ENCODE results near the gene CDADC1.

The CDADC1 gene

DNA sequence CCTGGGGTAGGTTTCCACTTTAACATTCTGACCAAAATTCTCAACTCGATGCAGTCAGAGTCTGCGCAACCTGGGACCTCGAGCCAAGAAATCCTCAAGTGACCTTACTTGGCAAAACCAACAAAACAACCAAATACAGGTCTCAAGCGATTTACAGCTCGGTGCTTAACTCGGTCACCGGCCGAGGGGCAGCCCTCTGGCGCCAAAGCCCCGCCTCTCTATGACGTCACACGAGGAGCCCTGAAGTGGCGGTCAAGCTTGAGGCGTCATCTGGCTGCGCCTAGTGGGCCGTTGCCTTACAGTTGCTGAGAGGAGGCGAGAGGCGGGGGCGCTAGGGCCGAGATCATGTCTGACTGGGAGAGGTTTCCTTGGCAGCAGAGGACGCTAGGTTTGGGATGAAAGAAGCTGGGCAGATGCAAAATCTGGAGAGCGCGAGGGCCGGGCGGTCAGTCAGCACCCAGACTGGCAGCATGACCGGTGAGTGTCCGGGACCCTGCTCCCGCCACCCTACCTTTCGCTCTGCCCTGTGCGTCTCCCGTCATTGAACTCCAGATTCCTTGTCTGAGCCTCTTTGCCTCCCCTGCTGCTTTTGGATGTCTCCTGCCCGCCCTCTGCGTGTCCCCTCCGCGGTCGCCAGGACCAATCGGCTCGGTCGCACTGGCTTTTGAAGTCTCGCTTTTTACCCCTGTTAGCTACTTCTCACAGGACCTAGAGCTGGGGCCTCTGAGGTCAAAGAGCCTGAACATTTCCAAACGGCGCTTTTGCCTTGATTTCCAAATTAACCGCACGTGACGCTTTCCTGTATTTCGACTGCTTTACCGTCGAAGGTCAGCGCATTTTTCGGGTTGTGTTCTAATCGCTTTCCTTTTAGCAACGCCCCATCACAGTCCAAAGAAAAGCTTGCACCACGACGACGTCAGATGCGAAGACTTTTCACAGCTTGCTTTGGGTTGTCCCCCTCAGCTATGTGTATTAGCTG is at the start of gene CDADC1:
Gene CDADC1, plus strand, starts transcription at position 283 of the 979 bp plus-strand sequence. Its CDS starts 113 bp downstream, at position 396.
- DNase-seq (ENCODE audit: low read depth) = peak; percentile 92

DNA sequence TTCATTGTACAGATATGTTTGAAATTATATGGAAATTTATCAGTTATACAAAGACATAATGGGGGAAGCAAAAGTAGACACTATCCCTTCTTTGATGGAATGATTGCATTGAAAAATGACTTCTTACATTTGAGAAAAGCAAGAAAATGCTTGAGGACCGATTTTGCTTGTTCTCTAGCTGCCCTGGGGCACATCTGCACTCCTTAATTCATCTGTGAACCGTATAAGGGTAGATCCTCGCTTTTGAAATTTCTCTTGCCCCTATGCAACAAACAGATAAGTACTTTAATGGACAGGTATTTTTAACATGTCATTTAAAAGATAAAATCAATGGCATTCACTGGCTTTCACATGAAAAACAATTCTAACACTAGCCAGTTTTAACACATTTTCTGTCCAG is 41.1 kb upstream of the CDADC1 start:
- no peak for DNase-seq (ENCODE audit: low read depth)

DNA sequence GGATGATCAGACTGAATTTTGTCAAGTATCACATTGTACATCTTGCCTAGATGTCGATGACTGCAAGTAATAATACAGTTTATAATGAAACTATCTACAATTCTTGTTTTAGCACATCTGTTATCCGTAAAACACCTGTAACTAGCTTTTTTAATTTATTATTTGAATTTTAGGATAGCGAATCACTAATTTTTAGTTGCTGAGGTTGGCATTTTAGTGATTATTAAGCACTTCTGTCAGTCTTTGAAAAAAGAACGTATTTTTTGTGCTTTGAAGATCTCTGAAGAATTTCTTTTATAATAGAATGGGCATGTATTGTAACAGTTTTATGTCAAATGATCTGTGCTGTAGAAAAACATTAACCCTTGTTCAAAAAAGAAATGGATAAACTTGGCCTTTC is 39.1 kb upstream of the CDADC1 start:
- no peak for DNase-seq (ENCODE audit: low read depth)

DNA sequence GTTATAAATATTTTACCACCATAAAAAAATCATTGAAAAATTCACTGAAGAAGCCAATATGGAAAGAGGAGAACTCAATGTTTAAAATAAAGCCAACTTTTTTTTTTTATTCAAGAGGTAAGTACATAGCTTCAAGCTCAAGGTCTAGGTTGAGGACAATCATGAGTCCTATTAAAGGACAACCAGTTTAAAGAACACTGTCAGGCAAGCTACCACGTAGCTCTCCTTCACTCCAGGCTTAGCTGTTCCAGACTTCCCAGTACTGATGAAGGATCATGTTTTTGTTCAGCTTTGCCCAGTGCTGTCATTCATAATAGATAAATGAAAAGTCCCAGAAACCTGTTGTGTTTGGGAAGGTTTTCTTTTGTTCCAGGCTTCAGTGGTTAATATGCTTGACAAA is 37.6 kb upstream of the CDADC1 start:
- no peak for DNase-seq (ENCODE audit: low read depth)

DNA sequence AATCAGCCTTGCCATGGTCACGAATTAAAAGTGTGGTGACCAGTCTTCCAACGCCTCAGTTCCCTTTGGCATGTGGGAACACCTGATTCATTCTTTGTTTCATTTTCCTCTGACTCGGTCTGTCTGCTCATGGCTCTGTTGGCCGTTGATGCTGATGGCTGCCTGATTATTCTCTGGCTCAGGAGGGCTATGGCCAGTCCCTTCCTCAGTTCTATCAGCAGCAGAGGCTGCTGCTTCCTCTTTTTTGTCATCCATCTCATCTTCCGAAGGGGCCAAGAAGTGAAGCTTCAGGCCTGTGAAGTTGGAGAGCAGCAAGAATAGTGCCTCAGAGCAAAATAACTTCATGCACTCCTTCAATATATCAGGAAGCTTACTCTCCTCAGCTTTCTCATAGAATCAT is 37.1 kb upstream of the CDADC1 start:
- no peak for DNase-seq (ENCODE audit: low read depth)

DNA sequence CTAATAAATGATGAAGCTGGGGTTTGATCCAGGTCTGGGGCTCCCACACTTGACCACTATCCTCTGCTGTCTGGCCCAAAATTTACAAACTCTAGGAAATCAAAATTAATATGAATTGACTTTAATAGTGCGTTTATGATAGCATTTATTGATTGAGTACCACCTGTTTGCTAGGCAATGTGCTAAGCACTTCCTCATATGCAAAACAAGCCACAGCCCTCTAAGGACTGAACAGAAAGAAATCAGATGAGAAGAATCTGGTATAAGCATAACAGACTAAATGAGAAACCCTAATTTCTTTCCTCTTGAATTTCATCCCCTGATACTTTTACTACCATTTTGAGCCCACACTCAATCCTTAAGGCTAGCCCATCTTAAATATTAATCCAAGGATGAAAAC is 34.2 kb upstream of the CDADC1 start:
- no peak for DNase-seq (ENCODE audit: low read depth)

DNA sequence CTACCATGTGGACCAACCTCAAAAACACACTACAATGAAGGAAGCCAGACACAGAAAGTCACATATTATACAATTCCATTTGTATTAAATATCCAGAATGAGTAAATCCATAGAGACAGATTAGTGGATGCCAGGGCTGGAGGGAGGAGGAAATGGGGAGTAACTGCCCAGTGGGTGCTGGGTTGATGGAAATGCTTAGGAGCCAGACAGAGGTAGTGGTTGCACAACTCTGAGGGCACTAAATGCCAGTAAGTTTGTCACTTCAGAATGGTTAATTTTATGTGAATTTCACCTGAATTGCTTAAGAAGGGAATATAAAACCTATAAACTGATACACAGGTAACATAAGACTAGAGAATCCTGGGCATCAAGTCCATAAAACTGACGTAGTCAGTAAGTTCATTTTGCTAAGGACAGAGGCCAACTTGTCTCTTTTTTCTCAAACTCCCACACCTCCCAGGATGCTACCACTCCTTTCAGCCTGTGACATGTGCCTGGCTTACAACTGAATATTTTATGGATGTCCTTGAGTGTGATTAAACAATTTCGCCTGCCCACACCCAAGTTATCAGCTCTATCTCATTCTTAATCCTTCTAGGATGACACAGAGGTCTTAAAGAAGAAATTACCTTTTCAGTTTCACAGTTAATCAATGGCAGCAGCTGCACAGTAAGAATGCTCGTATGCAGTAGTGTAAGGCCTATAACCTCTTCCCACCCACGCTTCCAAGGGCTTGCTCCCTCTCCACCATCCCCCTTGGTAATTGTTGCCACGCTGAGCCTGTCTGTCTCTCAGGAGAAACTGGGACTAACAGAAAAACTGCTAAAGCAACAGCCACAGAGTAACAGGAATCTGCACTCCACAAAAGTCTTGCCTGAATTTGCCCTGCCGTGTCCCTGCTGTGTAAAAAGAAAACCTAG is 33.5 kb upstream of the CDADC1 start:
- DNase-seq (ENCODE audit: low read depth) = no peak

DNA sequence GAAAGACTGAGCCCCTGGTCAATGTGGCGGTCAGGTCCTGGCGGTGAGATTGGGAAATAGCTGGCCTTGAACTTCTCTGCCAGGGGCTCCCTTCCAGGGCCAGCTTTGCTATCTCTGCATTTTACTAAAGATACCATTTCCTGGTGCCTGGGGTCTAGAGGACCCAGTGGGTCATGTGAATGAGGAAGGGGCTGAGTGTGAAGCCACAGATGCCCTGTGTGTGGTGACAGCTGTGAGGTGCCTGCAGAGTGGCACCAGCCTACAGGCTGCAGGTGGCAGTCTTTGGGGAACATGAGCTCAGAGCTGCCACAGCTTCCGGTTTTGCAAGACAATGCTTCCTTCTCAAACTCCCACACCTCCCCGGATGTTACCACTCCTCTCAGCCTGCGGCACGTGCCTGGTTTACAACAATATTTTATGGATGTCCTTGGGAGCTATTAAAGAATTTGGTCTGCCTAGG is 32.8 kb upstream of the CDADC1 start:
- DNase-seq (ENCODE audit: low read depth) = peak; percentile 26

DNA sequence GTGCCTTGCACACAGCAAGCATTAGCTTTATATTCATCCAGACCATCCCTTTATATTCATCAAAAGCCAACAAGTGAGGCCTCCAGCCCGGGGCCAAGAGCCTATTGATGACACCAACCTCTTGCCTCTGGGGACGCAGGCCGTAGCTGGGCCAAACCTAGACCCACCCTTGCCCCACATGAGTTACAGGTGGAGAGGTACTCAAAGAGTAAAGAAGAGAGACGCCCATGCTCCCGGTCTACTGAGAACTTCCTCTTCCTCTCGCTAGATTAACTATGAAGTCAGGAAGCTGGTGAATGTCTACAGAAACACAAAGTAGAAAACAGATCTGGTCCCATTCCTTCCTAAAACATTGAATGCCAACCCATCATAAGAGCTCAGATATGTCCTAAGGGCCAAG is 31.4 kb upstream of the CDADC1 start:
- DNase-seq (ENCODE audit: low read depth) = no peak

DNA sequence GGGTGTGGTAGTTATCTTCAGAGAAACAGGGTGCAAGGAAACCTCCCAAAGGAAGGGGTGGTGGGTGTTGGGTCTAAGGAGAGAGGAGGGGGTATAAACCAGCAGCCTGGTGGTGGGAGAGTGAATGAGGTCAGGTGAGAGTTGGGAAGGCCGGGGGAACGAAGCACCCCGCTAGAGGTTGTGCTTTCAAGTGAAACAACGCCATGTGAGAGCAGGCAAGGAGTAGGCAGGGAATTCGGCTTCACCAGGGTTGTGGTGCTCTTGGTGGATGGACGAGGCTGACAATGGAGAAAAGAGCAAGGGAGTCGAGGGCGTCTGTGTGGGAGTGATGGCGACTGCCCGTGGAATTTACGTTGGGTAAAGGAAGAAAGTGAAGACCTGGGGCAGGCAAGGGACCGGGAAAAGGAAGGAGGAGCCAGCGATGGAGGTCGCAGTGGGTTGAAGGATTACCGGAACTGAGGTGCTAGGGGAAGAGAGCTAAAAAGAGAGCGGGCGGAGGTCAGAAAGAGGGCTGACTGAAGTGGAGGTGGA is 29.7 kb upstream of the CDADC1 start:
- DNase-seq (ENCODE audit: low read depth) = no peak

DNA sequence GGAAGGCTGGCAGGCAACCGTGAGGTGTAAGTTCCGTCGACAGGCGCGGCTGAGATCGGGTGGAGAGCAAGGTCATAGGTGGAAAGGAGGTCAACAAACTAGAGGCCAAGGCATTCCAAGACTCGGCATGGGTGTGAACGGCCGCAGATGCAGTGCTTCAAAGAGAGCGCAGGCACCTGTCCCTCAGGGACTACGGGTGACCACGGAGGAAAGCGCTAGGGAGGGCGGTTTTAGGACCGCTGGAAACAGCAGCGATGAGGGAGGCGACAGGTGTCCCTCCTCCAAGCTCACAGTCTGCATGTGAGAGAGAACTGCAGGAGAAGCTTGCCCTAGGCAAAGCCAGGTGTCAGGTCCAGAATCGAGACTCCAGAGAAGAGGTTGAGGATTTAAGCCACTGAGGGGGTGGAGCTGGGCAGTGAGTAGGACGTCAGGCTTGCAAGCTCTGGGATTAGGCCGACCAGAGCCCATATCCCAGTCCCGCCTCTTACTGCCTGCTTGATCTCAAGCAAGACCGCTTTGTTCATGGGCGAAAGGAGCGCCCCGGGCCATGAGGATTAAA is 29.2 kb upstream of the CDADC1 start:
- no peak for DNase-seq (ENCODE audit: low read depth)

DNA sequence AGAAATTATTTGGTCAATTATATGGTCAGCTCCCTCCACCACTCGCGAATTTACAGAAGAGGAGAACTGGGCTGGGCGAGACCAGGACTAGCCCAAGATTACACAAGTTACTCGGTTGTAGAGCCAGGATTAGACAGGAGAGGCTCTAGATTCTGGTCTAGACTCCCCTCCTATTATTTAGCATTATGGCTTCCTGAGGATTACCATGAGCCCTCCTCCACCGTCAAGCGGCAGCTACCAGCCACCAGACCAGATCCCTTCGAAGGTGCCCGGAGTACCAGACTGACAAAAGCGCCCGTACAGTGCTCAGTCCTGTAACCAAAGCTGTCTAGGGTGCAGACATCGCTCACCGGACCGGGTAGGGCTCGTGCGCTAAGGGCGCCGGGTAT is 28.1 kb upstream of the CDADC1 start:
- no peak for DNase-seq (ENCODE audit: low read depth)

DNA sequence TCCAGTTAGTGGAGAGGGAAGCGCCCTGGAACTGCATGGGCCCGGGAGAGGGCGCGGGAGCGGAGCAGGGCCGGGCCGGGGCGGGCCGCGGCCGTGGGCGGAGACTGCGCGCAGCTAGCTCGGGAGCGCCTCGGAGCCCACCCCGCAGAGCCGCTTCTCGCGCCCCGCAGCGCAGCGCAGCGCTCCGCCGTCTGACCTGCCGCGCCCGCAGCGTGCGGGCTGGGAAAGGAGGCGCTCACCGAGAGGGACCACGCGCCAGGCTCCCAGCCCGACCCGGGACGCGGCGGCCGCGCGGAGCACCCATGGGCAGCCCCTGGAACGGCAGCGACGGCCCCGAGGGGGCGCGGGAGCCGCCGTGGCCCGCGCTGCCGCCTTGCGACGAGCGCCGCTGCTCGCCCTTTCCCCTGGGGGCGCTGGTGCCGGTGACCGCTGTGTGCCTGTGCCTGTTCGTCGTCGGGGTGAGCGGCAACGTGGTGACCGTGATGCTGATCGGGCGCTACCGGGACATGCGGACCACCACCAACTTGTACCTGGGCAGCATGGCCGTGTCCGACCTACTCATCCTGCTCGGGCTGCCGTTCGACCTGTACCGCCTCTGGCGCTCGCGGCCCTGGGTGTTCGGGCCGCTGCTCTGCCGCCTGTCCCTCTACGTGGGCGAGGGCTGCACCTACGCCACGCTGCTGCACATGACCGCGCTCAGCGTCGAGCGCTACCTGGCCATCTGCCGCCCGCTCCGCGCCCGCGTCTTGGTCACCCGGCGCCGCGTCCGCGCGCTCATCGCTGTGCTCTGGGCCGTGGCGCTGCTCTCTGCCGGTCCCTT is 27.5 kb upstream of the CDADC1 start, which contains the start of gene MLNR:
Gene MLNR, plus strand, starts transcription at position 303 of the 820 bp plus-strand sequence. Its CDS starts 0 bp downstream, at position 303.
- DNase-seq (ENCODE audit: low read depth) = peak; percentile 50

DNA sequence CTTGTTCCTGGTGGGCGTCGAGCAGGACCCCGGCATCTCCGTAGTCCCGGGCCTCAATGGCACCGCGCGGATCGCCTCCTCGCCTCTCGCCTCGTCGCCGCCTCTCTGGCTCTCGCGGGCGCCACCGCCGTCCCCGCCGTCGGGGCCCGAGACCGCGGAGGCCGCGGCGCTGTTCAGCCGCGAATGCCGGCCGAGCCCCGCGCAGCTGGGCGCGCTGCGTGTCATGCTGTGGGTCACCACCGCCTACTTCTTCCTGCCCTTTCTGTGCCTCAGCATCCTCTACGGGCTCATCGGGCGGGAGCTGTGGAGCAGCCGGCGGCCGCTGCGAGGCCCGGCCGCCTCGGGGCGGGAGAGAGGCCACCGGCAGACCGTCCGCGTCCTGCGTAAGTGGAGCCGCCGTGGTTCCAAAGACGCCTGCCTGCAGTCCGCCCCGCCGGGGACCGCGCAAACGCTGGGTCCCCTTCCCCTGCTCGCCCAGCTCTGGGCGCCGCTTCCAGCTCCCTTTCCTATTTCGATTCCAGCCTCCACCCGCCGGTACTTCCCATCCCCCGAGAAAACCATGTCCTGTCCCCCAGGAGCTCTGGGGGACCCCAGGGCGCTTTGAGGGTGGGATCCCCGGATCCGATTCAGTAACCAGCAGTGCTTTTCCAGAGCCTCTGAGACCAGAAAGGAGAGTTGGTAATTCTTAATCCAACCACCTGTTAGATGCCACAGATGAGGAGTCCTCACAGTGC is 26.7 kb upstream of the CDADC1 start:
- peak; percentile 9 for DNase-seq (ENCODE audit: low read depth)

DNA sequence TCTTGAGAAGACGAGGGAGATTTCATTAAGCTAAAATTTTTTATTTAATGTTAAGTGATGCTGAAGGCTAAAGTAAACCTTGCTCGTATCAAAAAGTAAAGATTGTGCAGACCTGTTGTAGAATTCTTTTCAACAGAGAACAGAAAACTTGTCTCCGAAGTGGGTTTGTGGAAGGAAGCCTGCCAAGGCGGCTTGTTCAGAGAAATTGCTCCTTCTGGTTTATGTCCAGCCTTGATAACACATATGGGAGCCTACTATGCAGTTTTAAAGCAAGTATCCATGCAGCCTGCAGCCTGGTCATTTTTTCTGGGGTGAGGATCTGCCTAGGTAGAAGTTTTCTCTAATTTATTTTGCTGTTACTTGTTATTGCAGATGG is 26.1 kb upstream of the CDADC1 start:
- DNase-seq (ENCODE audit: low read depth) = no peak

DNA sequence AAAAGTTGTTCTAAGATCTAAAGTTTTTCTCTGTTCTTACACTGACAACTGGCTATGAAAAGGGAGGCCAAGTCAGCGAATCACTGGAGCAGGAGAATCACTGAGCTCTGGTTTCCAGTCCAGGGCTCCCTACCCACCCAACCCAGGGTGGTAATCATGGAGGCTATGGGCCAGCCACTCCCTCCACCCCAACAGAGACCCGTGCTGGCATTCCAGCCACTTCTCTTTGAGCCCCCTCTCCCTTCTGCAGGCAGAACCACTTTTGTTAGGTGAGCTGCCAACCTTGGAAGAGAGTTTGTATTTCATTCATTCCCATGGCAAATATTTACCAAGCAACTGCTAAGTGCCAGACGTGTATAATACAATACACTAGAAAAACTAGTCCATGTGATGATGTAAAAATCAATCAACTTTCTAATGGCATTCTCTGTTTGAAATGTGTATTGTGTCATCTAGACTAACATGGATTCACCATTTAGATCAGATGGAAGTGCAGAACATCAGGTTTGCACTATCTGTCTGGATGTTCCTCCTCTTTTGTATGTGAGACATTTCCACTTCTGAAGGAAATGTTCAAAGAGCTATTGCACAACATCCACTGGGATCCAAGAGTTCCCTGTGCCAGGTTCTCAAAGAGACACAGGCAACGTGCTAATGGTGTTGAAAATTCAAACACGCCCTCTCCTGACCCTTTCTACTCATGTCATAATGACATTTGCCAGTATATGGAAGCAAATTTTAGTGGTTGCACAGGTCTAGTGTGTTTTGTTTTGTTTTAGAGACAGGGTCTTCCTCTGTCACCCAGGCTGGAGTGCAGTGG is 22.3 kb upstream of the CDADC1 start:
- no peak for DNase-seq (ENCODE audit: low read depth)

DNA sequence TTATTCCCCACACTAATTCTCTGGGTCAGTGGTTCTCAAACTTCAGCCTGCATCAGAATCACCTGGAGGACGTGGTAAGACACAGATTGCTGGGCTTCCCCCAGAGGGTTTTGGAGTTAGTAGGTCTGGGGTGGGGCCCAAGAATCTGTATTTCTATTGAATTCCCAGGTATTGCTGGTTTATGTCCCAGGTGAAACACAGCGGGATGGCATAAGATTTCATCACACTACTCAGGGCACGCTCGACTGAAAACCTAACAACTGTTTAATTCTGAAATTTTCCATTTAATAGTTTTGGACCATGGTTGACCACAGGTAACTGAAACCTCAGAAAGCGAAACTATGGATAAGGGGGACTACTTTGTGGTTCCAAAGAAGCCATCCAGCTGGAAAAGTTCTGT is 21.1 kb upstream of the CDADC1 start:
- DNase-seq (ENCODE audit: low read depth) = no peak

DNA sequence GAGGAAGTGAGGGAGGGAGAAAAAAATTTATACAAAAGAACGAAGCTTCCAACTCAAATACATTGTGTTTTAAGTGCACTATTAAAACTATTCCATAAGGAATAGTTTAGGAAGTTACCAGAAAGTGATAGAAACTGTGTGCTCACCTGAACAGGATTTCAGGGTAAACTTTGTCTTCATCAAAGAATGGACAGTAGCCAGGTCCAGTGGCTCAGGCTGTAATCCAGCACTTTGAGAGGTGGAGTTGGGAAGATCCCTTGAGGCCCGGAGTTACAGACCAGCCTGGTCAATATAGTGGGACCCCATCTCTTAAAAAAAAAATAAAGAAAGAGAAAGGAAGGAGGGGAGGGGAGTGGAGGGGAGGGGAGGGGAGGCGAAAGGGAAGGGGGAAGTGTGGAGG is 13.0 kb upstream of the CDADC1 start:
- DNase-seq (ENCODE audit: low read depth) = no peak

DNA sequence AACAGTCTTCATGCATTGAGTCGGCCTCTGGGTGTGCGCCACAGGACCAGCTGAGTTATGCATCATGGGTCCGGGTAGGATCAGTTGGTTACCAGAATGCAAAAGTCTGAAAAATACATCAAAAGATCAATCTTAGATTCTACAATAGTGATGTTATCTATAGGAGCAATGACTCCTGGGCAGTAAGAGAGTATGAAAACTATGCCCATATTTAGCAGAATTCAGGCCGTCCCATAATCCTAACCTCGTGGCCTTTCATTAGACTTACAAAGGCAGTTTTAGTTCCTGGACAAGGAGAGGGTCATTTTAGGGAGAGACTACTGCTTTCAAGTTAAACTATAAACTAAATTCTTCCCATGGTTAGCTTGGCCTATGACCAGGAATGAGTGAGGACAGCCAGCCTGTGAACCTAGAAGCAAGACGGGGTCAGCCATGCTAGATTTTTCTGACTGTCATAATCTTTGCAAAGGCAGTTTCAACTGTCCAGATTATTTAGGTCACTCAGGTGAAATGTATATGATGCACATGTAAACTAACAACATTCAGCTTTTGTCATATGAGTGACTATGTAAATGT is 11.8 kb upstream of the CDADC1 start:
- no peak for DNase-seq (ENCODE audit: low read depth)

Data from activated T-cell treated with anti-CD3 and anti-CD28 coated beads for 48 hours (primary cell).